HL-60 (cell line): Measurements from ENCODE around the gene MANSC4.

ENCODE experiments used
- DNase-seq, 2 experiments: peaks; one replicate each; pipeline ENCODE4 v3.0.0-alpha.2; 2010 to 2020; ENCODE audit warnings: low read depth in 1 of 2, low spot score in 1 of 2
- H3K27ac ChIP-seq: fragments of 250-450 bp; sonication (Bioruptor Pico); replicated peaks from 2 replicates; pipeline ENCODE4 v1.5.1; 2020; ENCODE audit warnings: mild to moderate bottlenecking, moderate library complexity
- H3K27me3 ChIP-seq: fragments of 250-450 bp; sonication (Bioruptor Pico); 2 replicates; pipeline ENCODE4 v1.5.1; 2021; ENCODE audit warnings: mild to moderate bottlenecking, moderate library complexity; ENCODE audit not compliant: insufficient read depth, poor library complexity, severe bottlenecking
- H3K4me3 ChIP-seq: replicated peaks from 2 replicates; pipeline ENCODE4 v1.5.1; 2011; ENCODE audit warnings: mild to moderate bottlenecking, control low read depth, low read length; ENCODE audit not compliant: insufficient read depth
- CTCF ChIP-seq: IDR thresholded peaks from one replicate; pipeline ENCODE4 v1.5.1; 2011; ENCODE audit warnings: low read length, control low read depth, inconsistent platforms; ENCODE audit not compliant: insufficient read depth
- GABPA ChIP-seq: IDR thresholded peaks from 2 replicates; pipeline ENCODE4 v1.6.1; 2012; ENCODE audit warnings: low read depth
- POLR2AphosphoS5 ChIP-seq: IDR thresholded peaks from 2 replicates; pipeline ENCODE4 v1.6.1; 2012; ENCODE audit warnings: low read depth
- REST ChIP-seq: IDR thresholded peaks from 2 replicates; pipeline ENCODE4 v1.6.1; 2012; ENCODE audit warnings: low read depth; ENCODE audit not compliant: insufficient replicate concordance
- SPI1 ChIP-seq: IDR thresholded peaks from 2 replicates; pipeline ENCODE4 v1.6.1; 2012; ENCODE audit warnings: low read depth, mild to moderate bottlenecking, borderline replicate concordance

The MANSC4 gene

DNA sequence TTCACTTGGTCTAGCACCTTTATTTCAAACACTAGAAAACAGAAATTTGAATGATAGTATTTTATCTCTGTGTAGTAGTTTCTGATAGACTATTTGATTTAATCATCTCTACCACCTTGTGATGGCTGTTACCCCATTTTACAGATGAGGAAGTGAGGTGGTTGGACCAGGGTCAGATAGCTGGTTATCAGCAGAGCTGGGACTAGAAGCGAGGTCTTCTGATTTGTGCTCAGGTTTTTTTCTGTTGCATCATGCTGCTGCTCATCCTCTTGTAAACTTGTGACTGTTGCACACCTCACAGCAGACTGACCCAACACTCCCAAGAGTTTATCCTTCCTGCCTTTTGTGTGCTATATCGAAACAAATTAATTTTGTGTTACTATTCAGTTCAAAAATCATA, 10.1 kb upstream of the MANSC4 start:
- no peak for TF ChIP-seq SPI1
- TF ChIP-seq CTCF = no peak
- no peak for TF ChIP-seq GABPA
- no peak for TF ChIP-seq REST
- TF ChIP-seq POLR2AphosphoS5 = no peak
- H3K4me3 ChIP-seq = no peak overlapping the region
- H3K27ac ChIP-seq = no peak overlapping the region
- no peaks in the 10 kb centered on the region for H3K27me3 ChIP-seq
- DNase-seq = no peak

GRCh38 chr12:27787559-27787958, 7.5 kb upstream of the MANSC4 start:
- no peaks in the 10 kb centered on the region for H3K27me3 ChIP-seq
- no peak for TF ChIP-seq GABPA
- H3K4me3 ChIP-seq = no peak overlapping the region
- H3K27ac ChIP-seq = no peak overlapping the region
- no peak for DNase-seq

DNA sequence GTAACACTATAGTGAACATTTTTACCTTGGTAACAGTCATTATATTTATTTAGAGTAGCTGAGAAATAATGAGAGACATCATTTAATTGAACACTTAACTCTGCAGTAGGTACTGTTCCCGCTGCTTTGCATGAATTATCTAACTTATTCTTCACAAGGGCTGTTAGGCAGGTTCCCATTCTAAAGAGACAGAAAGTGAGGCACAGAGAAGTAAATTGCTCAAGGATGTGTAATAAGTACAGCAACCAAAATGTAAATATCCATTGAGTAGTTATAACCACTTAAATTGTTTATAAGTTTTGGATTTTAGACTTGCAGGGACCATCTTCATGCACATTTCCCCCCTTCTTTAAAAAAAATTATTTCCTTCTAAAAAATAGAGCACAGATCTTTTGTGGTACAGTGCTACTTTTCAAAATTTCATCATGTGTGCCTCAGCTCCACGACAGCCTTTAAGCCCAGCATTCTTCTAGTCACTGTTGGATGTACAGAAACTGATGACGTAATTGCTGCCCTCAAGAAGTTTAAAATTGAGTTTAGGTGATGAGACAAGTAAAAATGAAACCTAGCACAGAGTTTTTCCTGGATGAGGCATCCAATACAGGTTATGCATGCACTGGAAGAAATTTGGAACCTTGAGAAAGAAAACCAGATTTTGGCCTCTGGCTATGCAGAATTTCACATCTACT, 6.0 kb upstream of the MANSC4 start:
- TF ChIP-seq REST (no peak), SPI1 (peak; percentile 75), CTCF (no peak)
- Histone ChIP-seq H3K27ac (peak overlapping the region; percentile 39), H3K4me3 (no peak overlapping the region), H3K27me3 (no peaks in the 10 kb centered on the region)
- DNase-seq = peak; percentile 46 to 67

DNA sequence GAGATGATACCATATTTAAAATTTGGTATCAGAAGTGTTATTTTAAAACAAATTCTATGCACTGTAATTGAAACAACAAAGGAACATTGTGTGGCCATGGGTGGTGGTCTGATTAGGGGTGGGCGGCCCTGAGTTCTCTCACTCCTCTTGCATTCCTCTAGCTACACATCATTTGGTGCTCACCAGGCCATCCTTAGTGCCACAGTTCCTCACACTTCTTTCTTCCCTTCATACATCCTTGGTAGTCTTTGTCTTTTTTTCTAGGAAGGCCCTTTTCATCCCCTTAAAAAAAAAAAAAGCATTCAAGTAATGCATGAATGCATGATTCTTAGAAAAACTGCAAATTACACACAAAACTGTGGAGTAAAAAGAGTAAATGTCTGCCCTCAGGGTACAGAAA, 2.4 kb upstream of the MANSC4 start:
- Histone ChIP-seq H3K4me3 (no peak overlapping the region), H3K27ac (no peak overlapping the region), H3K27me3 (no peaks in the 10 kb centered on the region)
- TF ChIP-seq POLR2AphosphoS5 = no peak
- no peak for TF ChIP-seq CTCF
- DNase-seq = no peak
